Right lobe of liver (tissue), 4 donors: ENCODE measurements around the gene IL1RAP.

Source experiments
- CTCF ChIP-seq, 4 donors: fragments of 200-600 bp in 3 of 4; fragments of 450-650 bp in 1 of 4; IDR thresholded peaks; one replicate each; pipeline versions ENCODE4 v1.5.1 to v1.8.0; 2016 to 2022; ENCODE audit warnings: antibody characterized with exemption in 4 of 4, mild to moderate bottlenecking in 2 of 4
- POLR2A ChIP-seq: fragments of 450-650 bp; IDR thresholded peaks from one replicate; pipeline ENCODE4 v1.6.1; 2017; ENCODE audit warnings: antibody characterized with exemption, mild to moderate bottlenecking
- donor health status: DM: no; HTN: no; CAD: no.
- donor health status: DM: no; HTN: no; CAD: no.
- donor health status: DM: no; HTN: yes; CAD: no.

GRCh38 chr3:190517687-190518086, 3.8 kb downstream of the IL1RAP start:
- TF ChIP-seq POLR2A, result no peak
- TF ChIP-seq CTCF (IDR thresholded peaks at IDR 0.05), result no peak
